GM19240 (cell line): ENCODE data around the gene NELFCD.

Experiments
- DNase-seq: peaks from one replicate; pipeline ENCODE4 v3.0.0; 2011; ENCODE audit warnings: low spot score; ENCODE audit not compliant: insufficient read length

NELFCD gene

GRCh38 chr20:59044295-59044694 lies 63.2 kb downstream of the NELFCD start:
- DNase-seq, result no peak
